ELF-1 (cell line): ENCODE measurements around the gene ARTN.

Experiments
- DNase-seq: peaks from one replicate; pipeline ENCODE4 v3.0.0-alpha.2; 2016; ENCODE audit warnings: low read depth, low spot score

The ARTN gene

GRCh38 chr1:43947061-43947873, 13.7 kb downstream of the ARTN start:
- DNase-seq: no peak

- peak; percentile 69 for DNase-seq
These were observed 14.4 kb downstream of the ARTN start for GRCh38 chr1:43947874-43948437.

DNA sequence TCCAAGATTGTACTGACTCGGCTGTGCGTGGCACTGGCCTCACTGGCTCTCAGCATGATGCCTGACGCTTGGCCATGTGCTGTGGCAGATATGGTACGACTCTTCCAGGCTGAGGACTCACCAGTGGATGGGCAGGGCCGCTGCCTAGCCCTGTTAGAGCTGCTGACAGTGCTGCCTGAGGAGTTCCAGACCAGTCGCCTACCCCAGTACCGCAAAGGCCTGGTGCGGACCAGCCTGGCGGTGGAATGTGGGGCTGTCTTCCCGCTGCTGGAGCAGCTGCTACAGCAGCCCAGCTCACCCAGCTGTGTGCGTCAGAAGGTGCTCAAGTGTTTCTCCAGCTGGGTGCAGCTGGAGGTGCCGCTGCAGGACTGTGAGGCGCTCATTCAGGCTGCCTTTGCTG, 16.1 kb downstream of the ARTN start:
- DNase-seq: peak; percentile 50

GRCh38 chr1:43951021-43951985, 17.7 kb downstream of the ARTN start:
- no peak for DNase-seq

DNA sequence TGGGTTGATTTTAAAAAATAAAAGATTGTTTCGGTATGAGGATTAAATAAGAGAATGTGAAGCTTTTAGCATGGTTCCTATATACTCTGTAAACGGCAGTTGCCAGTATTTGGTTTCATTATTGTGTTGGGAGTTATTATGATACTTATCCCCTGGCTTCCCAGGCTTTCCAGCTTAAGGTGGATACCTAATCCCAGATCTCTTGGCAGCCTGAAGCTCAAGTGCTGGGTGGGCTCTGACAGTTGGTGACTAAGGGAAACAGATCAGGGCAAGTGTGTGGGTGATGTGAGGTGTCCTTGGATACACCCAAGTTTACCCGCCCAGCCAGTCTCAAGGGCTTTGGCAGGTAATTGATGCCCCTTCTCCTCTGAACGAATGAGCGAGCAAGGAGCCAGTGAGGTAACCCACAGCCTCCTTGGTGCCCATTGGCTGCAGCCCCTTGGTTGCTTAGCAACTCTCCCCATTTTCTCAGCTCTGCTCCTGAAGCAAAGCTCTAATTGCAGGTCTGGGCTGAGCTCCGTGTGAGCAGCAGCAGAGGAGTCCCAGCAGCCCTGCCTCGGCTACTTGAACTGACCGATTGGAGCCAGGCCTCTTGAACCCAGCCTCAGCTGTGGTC, 19.2 kb downstream of the ARTN start:
- DNase-seq: peak; percentile 73

DNA sequence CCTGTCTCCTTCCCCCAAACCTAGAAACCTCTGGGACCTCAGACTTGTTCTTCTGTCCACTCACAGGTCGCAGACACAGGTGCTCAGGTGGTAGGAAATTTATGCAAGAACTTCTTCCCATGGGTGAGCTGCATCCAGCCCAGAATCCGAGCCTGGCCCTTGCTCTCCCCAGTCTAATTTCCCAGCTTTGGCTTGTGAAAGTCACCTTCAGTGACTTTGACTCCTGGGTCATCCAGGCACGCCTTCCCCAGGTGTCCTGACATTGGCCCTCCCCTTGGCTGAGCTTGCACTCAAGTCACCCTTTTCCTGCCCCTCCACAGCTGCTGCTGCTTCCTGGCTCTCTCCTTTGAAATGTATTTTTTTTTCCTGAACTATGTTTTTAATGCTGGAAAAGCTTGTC, 19.8 kb downstream of the ARTN start:
- DNase-seq: no peak

DNA sequence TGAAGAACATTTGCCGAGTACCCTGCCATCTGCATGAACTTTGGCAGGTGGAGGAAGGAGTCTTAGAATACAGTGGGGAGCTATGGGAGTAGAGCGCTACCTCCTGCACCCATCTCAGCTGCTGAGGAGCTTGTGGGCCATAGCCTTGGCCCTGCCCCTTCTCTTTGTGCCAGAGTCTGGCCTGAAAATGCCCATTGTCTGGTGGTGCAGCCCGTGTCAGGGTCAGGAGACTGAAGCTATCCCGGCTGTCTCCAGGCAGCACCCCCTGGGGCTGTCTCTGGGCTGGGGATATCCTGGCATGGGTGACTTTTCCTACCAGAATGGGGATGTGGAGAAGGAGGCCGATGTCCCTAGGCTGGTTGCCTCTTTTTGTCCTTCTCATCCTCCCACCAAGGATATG, 20.4 kb downstream of the ARTN start:
- no peak for DNase-seq

GRCh38 chr1:43956234-43956633, 22.6 kb downstream of the ARTN start:
- no peak for DNase-seq

DNA sequence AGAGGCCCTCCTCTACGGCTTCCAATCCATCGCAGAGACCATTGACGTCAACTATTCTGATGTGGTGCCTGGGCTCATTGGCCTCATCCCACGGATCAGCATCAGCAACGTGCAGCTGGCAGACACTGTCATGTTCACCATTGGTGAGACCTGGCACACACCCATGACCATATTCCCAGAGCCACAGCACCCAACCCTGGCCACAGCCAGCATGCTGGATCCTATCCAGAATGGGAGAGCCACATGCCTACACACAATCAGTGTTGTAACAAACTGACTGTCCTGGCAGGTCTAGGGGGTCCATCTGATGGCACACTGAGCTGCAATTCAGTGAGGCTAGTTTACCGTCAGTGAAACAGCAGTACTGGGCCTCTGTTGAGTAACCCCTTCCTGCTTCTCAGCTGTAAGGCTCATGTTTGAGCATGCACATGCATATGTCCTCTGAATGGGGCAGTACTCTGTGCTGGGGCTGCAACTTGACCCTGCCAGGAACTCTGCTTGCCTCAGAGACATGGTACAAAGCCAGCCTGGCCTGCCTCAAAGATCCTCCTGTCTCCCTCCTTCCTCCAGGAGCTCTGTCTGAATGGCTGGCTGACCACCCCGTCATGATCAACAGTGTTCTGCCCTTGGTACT, 23.9 kb downstream of the ARTN start:
- no peak for DNase-seq

GRCh38 chr1:43958351-43959255, 25.0 kb downstream of the ARTN start:
- no peak for DNase-seq

DNA sequence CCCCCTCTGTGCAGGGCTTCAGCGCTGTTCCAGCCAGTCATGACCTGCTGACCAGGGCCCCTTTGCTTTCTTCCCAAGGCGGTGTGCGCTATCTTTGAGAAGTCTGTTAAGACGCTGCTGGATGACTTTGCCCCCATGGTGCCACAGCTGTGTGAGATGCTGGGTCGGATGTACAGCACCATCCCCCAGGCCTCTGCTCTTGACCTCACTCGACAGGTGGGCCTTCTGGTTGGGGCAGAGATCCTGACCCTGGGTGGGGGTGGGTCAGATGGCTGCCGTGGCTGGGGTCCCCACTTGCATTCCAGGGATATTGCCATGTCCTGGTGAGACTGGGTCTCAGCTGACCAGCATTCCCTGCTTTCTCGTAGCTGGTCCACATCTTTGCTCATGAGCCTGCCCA, 27.2 kb downstream of the ARTN start:
- no peak for DNase-seq

GRCh38 chr1:43961692-43962091, 28.1 kb downstream of the ARTN start:
- no peak for DNase-seq

- DNase-seq: no peak
These were observed 28.7 kb downstream of the ARTN start for GRCh38 chr1:43962324-43962723.

DNA sequence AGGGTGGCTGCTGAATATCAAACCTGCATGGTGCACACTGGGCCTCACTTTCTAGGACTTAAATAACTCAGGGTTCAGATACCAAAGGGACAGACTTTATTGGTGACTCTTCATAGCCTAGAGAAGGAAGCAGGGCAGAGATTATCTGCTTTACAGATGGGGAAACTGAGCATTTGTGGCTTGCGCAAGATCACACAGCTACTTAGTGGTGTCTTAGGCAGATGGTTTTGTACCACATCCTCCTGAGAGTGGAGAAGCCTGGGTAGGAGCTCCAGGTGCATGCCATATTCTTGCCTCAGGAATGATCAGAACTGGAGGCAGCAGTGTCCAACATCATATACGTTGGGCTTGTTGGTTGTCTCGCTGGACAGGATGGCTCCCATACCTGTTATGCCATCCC, 29.4 kb downstream of the ARTN start:
- DNase-seq: no peak

DNA sequence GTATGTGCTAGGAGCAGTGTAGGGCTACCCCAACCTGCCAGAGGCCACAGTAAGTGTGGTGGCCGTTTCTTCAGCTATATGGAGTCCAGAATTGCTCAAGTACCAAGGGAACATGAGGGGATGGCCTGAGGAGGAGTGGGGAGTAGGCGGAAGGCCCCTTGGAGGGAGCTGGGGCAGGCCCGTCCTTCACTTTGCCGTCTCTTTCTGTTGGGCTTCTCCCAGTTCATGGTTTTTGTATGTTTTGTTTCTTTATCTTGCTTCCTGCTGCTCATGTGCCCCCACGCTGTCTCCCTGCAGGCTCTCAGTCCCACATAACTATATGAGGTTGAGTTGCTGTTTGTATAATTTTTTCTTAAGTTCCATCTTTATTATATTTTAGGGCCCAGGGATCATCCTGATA, 30.3 kb downstream of the ARTN start:
- DNase-seq: no peak

DNA sequence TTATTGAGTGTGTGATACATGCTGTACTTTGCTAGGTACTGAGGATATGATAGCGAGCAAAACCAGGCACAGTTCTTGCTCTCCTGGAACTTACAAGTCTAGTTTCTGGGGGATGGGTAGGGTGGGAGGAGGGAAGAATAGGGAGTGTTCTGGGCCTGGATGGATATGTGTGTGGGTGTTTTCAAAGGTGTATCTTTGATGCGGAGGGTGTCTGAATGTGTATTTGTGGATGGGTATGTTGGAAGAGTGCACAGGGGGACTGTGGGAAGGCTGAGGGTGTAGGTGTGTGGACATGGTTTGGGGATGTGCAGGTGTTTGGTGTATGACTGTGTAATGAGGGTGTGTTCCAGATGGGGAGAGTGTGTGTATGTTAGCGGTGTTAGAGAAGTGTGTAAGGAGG, 31.7 kb downstream of the ARTN start:
- DNase-seq: no peak

- peak; percentile 52 for DNase-seq
These were observed 34.8 kb downstream of the ARTN start for GRCh38 chr1:43968348-43968948.

DNA sequence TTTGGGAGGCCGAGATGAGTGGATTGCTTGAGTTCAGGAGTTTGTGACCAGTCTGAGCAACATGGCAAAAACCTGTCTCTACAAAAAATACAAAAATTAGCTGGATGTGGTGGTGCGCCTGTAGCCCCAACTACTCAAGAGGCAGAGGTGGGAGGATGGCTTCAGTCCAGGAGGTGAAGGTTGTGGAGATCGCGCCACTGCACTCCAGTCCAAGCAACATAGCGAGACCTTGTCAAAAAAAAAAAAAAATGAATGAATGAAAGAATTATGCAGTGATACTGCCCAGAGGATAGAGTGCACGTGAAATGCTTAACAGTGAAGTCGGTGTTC, 35.8 kb downstream of the ARTN start:
- no peak for DNase-seq

- peak; percentile 96 for DNase-seq
These were observed 36.3 kb downstream of the ARTN start, which contains the start of gene DPH2 for GRCh38 chr1:43969746-43970466. Gene DPH2, plus strand, starts transcription at chr1:43970010. Its CDS starts 166 bp downstream, at chr1:43970176.
